Body of pancreas (tissue), 4 donors: ENCODE results near the gene LSP1. TPM values are rescaled to one million over a fixed set of nuclear protein-coding genes. Genes with fewer than 3 reads are reported as not detected.

Experiments
- ATAC-seq: fragments of 150-250 bp; one replicate; pipeline ENCODE4 v1.9.1; 2016
- DNase-seq, 4 donors: peaks; one replicate each; pipeline ENCODE4 v3.0.0-alpha.2; 2019
- H3K27ac ChIP-seq, 4 donors: fragments of 200-600 bp; sonication (generic); 1 replicate in 3 of 4; 2 replicates in 1 of 4; pipeline versions ENCODE4 v1.5.1 to v1.6.1; 2016 to 2019; ENCODE audit warnings: mild to moderate bottlenecking in 1 of 4, mixed read lengths in 1 of 4, moderate library complexity in 1 of 4
- H3K27me3 ChIP-seq, 2 donors: fragments of 200-600 bp; sonication (generic); one replicate each; pipeline ENCODE4 v1.6.0; 2016; ENCODE audit warnings: mild to moderate bottlenecking in 1 of 2
- H3K36me3 ChIP-seq, 2 donors: fragments of 200-600 bp; sonication (generic); replicated peaks in 1 of 2; 2 replicates each; pipeline ENCODE4 v1.5.1; 2016; ENCODE audit warnings: low read depth in 2 of 2; ENCODE audit not compliant: insufficient read depth in 1 of 2
- H3K4me1 ChIP-seq: fragments of 200-600 bp; sonication (generic); one replicate; pipeline ENCODE4 v1.6.0; 2016
- H3K4me3 ChIP-seq, 2 donors: fragments of 200-600 bp; sonication (generic); 1 replicate in 1 of 2; 2 replicates in 1 of 2; pipeline ENCODE4 v1.5.1; 2016 to 2019
- H3K9me3 ChIP-seq, 3 donors: fragments of 200-600 bp; sonication (generic); 1 replicate in 2 of 3; 2 replicates in 1 of 3; pipeline ENCODE4 v1.5.1; 2016
- CTCF ChIP-seq, 7 experiments: fragments of 450-650 bp in 4 of 7; fragments of 200-600 bp in 3 of 7; sonication (generic) in 3 of 7; IDR thresholded peaks; one replicate each; pipeline ENCODE4 v1.5.1; 2016 to 2019; ENCODE audit warnings: antibody characterized with exemption in 7 of 7
- POLR2A ChIP-seq, 3 donors: fragments of 450-650 bp; IDR thresholded peaks; one replicate each; pipeline ENCODE4 v1.6.1; 2016; ENCODE audit warnings: antibody characterized with exemption in 3 of 3, mild to moderate bottlenecking in 2 of 3
- WGBS, 2 donors: methylation state at CpG; one replicate each; pipeline ENCODE4 v1.1.5; 2017; 5-methylcytosine and 5-hydroxymethylcytosine counted together
- intact Hi-C: fragments of 100-400 bp; cut with DNase I; formaldehyde crosslinking; loops from one replicate; pipeline ENCODE4 v1.15.1; 2023
- total RNA-seq, 2 donors: library from RNA; depleted of rRNA; stranded (reverse); fragments of >200 nt; gene quantifications; one replicate each; pipeline ENCODE4 v1.1.0, GENCODE V29; 2016

Gene LSP1
- total RNA-seq, 2 donors from 2014 or later, result 9.9 to 11.5 TPM

- no peak for ATAC-seq
- peaks cover 80% of the 10 kb centered on the region for H3K4me1 ChIP-seq
- intact Hi-C loops, result loop anchor here (5.0 kb wide), 1 partner anchor 49 kb away; no protein-coding TSS in a partner anchor
- H3K4me3 ChIP-seq, result no peak overlapping the region
- 85 to 89% methylated on average over 19 of the region's 19 CpGs for WGBS, 2 donors
- no peaks in the 10 kb centered on the region for H3K36me3 ChIP-seq
- TF ChIP-seq POLR2A (IDR thresholded peaks at IDR 0.05), result no peak
- no peak for TF ChIP-seq CTCF (IDR thresholded peaks at IDR 0.05)
- H3K27me3 ChIP-seq, result no peaks in the 10 kb centered on the region
- no peaks in the 10 kb centered on the region for H3K9me3 ChIP-seq
- peak overlapping the region in 3 of 4 donors; percentile 69 to 84 (median 78) for H3K27ac ChIP-seq
- no peak for DNase-seq
Measured at GRCh38 chr11:1827931-1828330, 25.0 kb upstream of the LSP1 start.

- WGBS, 2 donors, result 78 to 82% methylated on average over 9 to 12 of the region's 12 CpGs
- no peaks in the 10 kb centered on the region for H3K27me3 ChIP-seq
- no peak overlapping the region for H3K27ac ChIP-seq
- no peak for DNase-seq
- intact Hi-C loops, result loop anchor here (5.0 kb wide), 1 partner anchor 49 kb away; no protein-coding TSS in a partner anchor
- no peaks in the 10 kb centered on the region for H3K36me3 ChIP-seq
- H3K9me3 ChIP-seq, result no peaks in the 10 kb centered on the region
- TF ChIP-seq POLR2A (IDR thresholded peaks at IDR 0.05) (no peak), CTCF (IDR thresholded peaks at IDR 0.05) (no peak)
- no peak overlapping the region for H3K4me3 ChIP-seq
- no peak for ATAC-seq
- H3K4me1 ChIP-seq, result peaks cover 86% of the 10 kb centered on the region
Measured at GRCh38 chr11:1828542-1828941, 24.3 kb upstream of the LSP1 start.

- peaks cover 85% of the 10 kb centered on the region for H3K4me1 ChIP-seq
- ATAC-seq, result no peak
Measured at GRCh38 chr11:1829039-1829820, 23.7 kb upstream of the LSP1 start.

GRCh38 chr11:1830004-1830321, 22.9 kb upstream of the LSP1 start:
- no peaks in the 10 kb centered on the region for H3K27me3 ChIP-seq
- no peak overlapping the region for H3K4me3 ChIP-seq
- 47 to 50% methylated on average over 6 of the region's 6 CpGs for WGBS, 2 donors
- DNase-seq (no peak), ATAC-seq (no peak)
- no peaks in the 10 kb centered on the region for H3K36me3 ChIP-seq
- H3K9me3 ChIP-seq, result no peaks in the 10 kb centered on the region
- TF ChIP-seq CTCF (IDR thresholded peaks at IDR 0.05) (no peak), POLR2A (IDR thresholded peaks at IDR 0.05) (no peak)
- H3K4me1 ChIP-seq, result peaks cover 85% of the 10 kb centered on the region
- peak overlapping the region; percentile 56 to 98 (median 94) for H3K27ac ChIP-seq
- intact Hi-C loops, result no loop called here

More at GRCh38 chr11:1829039-1829820, 23.7 kb upstream of the LSP1 start:
- Histone ChIP-seq H3K36me3 (no peaks in the 10 kb centered on the region), H3K9me3 (no peaks in the 10 kb centered on the region), H3K4me3 (no peak overlapping the region), H3K27ac (no peak overlapping the region), H3K27me3 (no peaks in the 10 kb centered on the region)
- WGBS, 2 donors, result 79 to 95% methylated on average over 8 to 11 of the region's 11 CpGs
- intact Hi-C loops, result loop anchor here (5.0 kb wide), 1 partner anchor 48 kb away; no protein-coding TSS in a partner anchor
- TF ChIP-seq CTCF (IDR thresholded peaks at IDR 0.05) (no peak), POLR2A (IDR thresholded peaks at IDR 0.05) (no peak)
- DNase-seq, result peak in 1 of 4 donors; percentile 19
